Ureter (tissue), 1 donor: ENCODE results near the gene UBXN7. TPM values are rescaled to one million over a fixed set of nuclear protein-coding genes. Genes with fewer than 3 reads are reported as not detected.
"Not testable (repeated sequence)": the region's sequence is repeated elsewhere in the genome, so short reads cannot be mapped to it uniquely, and the experiment has no call there.

ENCODE experiments used
- DNase-seq: peaks from one replicate; pipeline ENCODE4 v3.0.0-alpha.2; 2020; ENCODE audit warnings: low spot score
- total RNA-seq: library from RNA; stranded (reverse); gene quantifications from one replicate; pipeline ENCODE4 v1.2.4, GENCODE V29; 2023
- donor health status: DM: yes; HTN: yes; CAD: no.

The UBXN7 gene
- total RNA-seq, 1 donor from 2014 or later: 53.2 TPM

GRCh38 chr3:196418601-196419000 lies 13.6 kb downstream of the UBXN7 start:
- DNase-seq: no peak

- DNase-seq: no peak
Measured at GRCh38 chr3:196414469-196414868, 17.8 kb downstream of the UBXN7 start.

GRCh38 chr3:196412704-196413103 lies 19.5 kb downstream of the UBXN7 start:
- no peak for DNase-seq

GRCh38 chr3:196409409-196409808 lies 22.8 kb downstream of the UBXN7 start:
- no peak for DNase-seq

GRCh38 chr3:196408565-196409300 lies 23.5 kb downstream of the UBXN7 start:
- no peak for DNase-seq

GRCh38 chr3:196406811-196407470 lies 25.3 kb downstream of the UBXN7 start:
- no peak for DNase-seq

GRCh38 chr3:196400331-196400730 lies 31.9 kb downstream of the UBXN7 start:
- DNase-seq: no peak

- no peak for DNase-seq
Measured at GRCh38 chr3:196399485-196399945, 32.7 kb downstream of the UBXN7 start.

- DNase-seq: no peak
Measured at GRCh38 chr3:196398782-196399181, 33.4 kb downstream of the UBXN7 start.

GRCh38 chr3:196397941-196398340 lies 34.3 kb downstream of the UBXN7 start:
- no peak for DNase-seq

GRCh38 chr3:196390116-196390515 lies 42.1 kb downstream of the UBXN7 start:
- DNase-seq: no peak

GRCh38 chr3:196388956-196389355 lies 43.3 kb downstream of the UBXN7 start:
- DNase-seq: no peak

GRCh38 chr3:196387941-196388340 lies 44.3 kb downstream of the UBXN7 start:
- not testable (repeated sequence) for DNase-seq

- DNase-seq: not testable (repeated sequence)
Measured at GRCh38 chr3:196386797-196387196, 45.4 kb downstream of the UBXN7 start.

GRCh38 chr3:196386034-196386433 lies 46.2 kb downstream of the UBXN7 start:
- DNase-seq: not testable (repeated sequence)

GRCh38 chr3:196385446-196385845 lies 46.8 kb downstream of the UBXN7 start:
- not testable (repeated sequence) for DNase-seq

GRCh38 chr3:196378146-196378841 lies 53.9 kb downstream of the UBXN7 start:
- no peak for DNase-seq

- DNase-seq: no peak
Measured at GRCh38 chr3:196377321-196377720, 54.9 kb downstream of the UBXN7 start.

GRCh38 chr3:196365736-196366135 lies 66.5 kb downstream of the UBXN7 start:
- no peak for DNase-seq

- no peak for DNase-seq
Measured at GRCh38 chr3:196360586-196360985, 71.6 kb downstream of the UBXN7 start.

GRCh38 chr3:196358540-196358939 lies 73.7 kb downstream of the UBXN7 start:
- not testable (repeated sequence) for DNase-seq

- no peak for DNase-seq
Measured at GRCh38 chr3:196357905-196358304, 74.3 kb downstream of the UBXN7 start.

GRCh38 chr3:196356556-196356955 lies 75.7 kb downstream of the UBXN7 start:
- DNase-seq: no peak
